Activated naive CD4-positive, alpha-beta T cell treated with anti-CD3 and anti-CD28 coated beads, Interleukin-2, amount 50 U/mL, for 72 hours (primary cell): ENCODE measurements around the gene ERI2. TPM values are rescaled to one million over a fixed set of nuclear protein-coding genes. Genes with fewer than 3 reads are reported as not detected.

Experiments used
- ATAC-seq, 2 donors: fragments of 150-1000 bp; cut with Tn5 transposase; 2 replicates each; pipeline ENCODE4 v1.10.0; 2021; ENCODE audit warnings: mild to moderate bottlenecking in 2 of 2, moderate library complexity in 2 of 2
- DNase-seq, 2 donors: peaks; one replicate each; pipeline ENCODE4 v3.0.0; 2021 to 2022; ENCODE audit warnings: low spot score in 2 of 2
- H3K27ac Mint-ChIP-seq, 2 donors: one replicate each; pipeline ENCODE4 v1.8.0; 2022; ENCODE audit warnings: mild to moderate bottlenecking in 2 of 2, mixed read lengths in 2 of 2
- H3K36me3 Mint-ChIP-seq, 2 donors: one replicate each; pipeline ENCODE4 v1.8.0; 2022; ENCODE audit warnings: mixed read lengths in 2 of 2
- H3K9me3 Mint-ChIP-seq, 2 donors: one replicate each; pipeline ENCODE4 v1.8.0; 2022; ENCODE audit warnings: mixed read lengths in 2 of 2
- total RNA-seq, 2 donors: library from RNA; stranded (reverse); gene quantifications; one replicate each; pipeline ENCODE4 v1.2.3, GENCODE V29; 2022

ERI2 gene
- total RNA-seq, 2 donors from 2014 or later, result 19.6 to 36.2 TPM

GRCh38 chr16:20755238-20755637, 51.0 kb downstream of the ERI2 start:
- ATAC-seq (no peak), DNase-seq (no peak)
- peaks cover 10 to 13% of the 10 kb centered on the region in 2 donors for H3K9me3 Mint-ChIP-seq
- H3K36me3 Mint-ChIP-seq, result peaks cover 0 to 19% of the 10 kb centered on the region in 2 donors
- no peak overlapping the region for H3K27ac Mint-ChIP-seq

DNA sequence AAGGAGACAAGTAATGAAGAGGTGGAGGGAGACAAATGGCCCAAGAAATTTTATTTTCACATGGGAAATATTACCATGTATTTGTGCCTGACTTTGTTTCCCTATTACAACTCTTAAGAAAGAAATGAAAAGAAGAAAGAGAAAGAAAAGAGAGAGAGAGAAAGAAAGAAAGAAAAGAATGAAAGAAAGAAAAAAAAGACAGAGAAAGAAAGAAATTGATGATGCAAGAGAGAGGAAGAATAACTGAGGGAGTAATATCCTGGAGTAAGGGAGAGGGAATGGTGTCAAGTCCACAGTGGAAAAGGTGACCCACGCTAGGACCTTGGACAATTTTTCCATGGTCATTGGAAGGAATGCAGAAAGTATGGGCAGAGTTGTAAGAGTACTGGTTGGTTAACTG, 52.5 kb downstream of the ERI2 start:
- no peak overlapping the region for H3K27ac Mint-ChIP-seq
- DNase-seq (no peak), ATAC-seq (no peak)

DNA sequence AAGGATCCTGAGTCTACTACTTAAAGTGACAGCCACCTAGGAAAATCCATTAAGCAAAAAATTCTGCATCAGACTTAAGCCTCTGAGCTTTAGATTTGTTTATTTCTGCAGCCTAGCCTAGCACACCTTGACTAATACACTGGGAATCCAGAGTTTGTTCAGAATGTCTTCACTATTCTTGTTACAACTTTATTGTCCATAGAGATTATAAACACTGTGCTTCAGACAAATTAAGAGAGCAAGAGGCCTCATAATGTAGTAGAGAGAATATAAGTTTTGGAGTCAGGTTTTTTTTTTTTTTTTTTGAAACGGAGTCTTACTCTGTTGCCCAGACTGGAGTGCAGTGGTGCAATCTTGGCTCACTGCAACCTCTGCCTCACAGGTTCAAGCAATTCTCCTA, 55.7 kb downstream of the ERI2 start:
- H3K9me3 Mint-ChIP-seq, result peaks cover 18 to 19% of the 10 kb centered on the region in 2 donors
- no peak for DNase-seq
- no peak overlapping the region for H3K27ac Mint-ChIP-seq
- H3K36me3 Mint-ChIP-seq, result peaks cover 12 to 19% of the 10 kb centered on the region in 2 donors
- ATAC-seq, result no peak

More for the DNA sequence above, 52.5 kb downstream of the ERI2 start:
- Mint-ChIP-seq H3K36me3 (peaks cover 0 to 9% of the 10 kb centered on the region in 2 donors), H3K9me3 (peaks cover 10% of the 10 kb centered on the region in 2 donors)

DNA sequence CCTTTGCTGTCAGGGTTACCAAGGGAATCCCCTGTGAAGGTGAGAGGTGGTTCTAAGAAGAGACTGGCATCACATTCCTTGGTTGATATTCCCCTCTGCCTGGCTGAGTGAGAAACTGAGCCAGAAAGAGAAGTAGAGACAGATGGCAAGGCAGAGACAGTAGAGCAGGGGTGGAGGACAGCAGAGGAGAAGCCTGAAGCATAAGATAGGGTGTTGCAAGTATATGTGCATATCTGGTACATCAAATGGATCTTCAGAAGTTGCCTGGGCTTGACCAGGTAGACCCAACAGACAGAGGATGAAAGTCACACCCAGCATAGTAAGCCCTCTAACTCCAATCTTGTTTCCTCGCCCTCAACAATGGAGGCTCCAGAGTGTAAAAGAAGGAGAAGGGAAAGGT, 56.8 kb downstream of the ERI2 start:
- Mint-ChIP-seq H3K27ac (peak overlapping the region in 1 of 2 donors; percentile 15), H3K9me3 (peaks cover 15 to 16% of the 10 kb centered on the region in 2 donors), H3K36me3 (peaks cover 12 to 19% of the 10 kb centered on the region in 2 donors)
- ATAC-seq, result no peak
- DNase-seq, result no peak

DNA sequence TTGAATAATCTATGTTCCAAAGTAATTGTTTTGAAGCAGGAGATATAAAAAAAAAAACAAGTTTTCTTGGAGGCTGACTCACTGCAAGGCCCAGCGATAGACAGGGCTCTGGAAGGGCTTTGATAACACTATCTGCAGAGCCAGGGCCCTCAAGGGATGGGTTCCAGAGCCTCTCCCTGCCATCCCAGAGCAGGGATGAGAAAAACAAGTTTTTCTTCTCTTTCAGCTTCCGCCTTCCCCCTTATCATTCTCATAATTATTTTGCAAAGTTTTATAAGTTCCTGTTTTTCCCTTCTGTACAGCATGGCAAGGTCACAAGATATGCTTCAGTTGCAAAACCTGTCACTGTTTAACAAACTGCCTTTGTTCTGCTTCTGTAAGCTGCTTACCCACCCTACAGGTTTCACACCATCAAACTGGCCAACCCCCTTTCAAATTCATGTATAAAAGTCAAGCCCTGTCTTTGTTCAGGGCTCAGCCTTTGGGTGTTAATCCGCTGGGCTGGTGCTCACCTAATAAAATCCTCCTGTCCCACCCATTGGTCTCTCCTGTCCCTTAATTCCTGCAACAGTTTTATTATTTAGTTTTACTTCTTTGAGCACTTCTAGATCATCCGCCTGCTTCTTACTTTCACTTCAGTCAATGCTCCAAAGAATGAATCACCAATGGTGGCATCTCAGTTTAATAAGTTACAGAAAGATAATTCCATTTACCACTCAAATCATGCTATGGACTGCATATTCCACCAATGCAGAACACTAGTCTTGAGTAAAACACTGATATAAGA, 59.0 kb downstream of the ERI2 start:
- ATAC-seq, result no peak
- peaks cover 7 to 8% of the 10 kb centered on the region in 2 donors for H3K9me3 Mint-ChIP-seq
- no peak overlapping the region for H3K27ac Mint-ChIP-seq
- no peak for DNase-seq
- H3K36me3 Mint-ChIP-seq, result peaks cover 12 to 16% of the 10 kb centered on the region in 2 donors

DNA sequence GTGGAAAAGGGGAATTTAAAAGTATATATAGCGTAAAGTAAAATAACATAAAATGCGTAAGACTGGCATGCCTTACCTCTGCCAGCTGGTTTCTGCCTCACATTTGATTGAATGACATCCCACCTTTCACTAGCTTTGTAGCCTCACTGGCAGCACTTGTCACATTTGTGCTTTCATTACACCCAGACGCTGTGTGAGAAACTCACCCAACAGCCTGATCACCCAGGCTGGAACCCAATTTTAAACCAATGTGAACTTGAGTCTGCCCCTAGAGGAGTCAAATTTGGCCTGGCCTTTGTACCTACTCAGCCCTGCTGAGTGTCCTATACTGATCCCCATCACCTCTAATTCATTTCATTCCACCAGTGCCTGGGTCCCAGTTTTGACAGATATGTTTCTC, 59.8 kb downstream of the ERI2 start:
- Mint-ChIP-seq H3K27ac (no peak overlapping the region), H3K9me3 (peaks cover 7 to 8% of the 10 kb centered on the region in 2 donors), H3K36me3 (peaks cover 12 to 16% of the 10 kb centered on the region in 2 donors)
- no peak for ATAC-seq
- DNase-seq, result no peak

Other genes with a start within 250 kb of the ERI2 start
- not detected for gene ACSM2B, start 230.1 kb downstream of the ERI2 start, total RNA-seq
- gene ACSM1, start 108.8 kb downstream of the ERI2 start, total RNA-seq, result under 1 TPM; 0.31 to 0.55 TPM
- gene THUMPD1, start 64.7 kb downstream of the ERI2 start, total RNA-seq, result 10 to 100 TPM; 40.4 to 42.5 TPM
- 10 to 100 TPM; 18.1 to 55.0 TPM for gene ACSM3, start 42.5 kb downstream of the ERI2 start, total RNA-seq
- 10 to 100 TPM; 18.5 to 18.9 TPM for gene REXO5, start 55 bp upstream of the ERI2 start, total RNA-seq
- 10 to 100 TPM in 1 of 2 donors, 1 to 10 TPM in 1; 4.2 to 10.9 TPM for gene DCUN1D3, start 93.9 kb upstream of the ERI2 start, total RNA-seq
- 10 to 100 TPM; 19.4 to 20.9 TPM for gene LYRM1, start 94.3 kb upstream of the ERI2 start, total RNA-seq